Left renal pelvis (tissue), 4 donors: ENCODE results near the gene CAPN7. TPM values are rescaled to one million over a fixed set of nuclear protein-coding genes. Genes with fewer than 3 reads are reported as not detected.
A peak's percentile ranks its signal among the peaks of the same experiment; 100 is the strongest.

ENCODE experiments used
- DNase-seq, 4 donors: peaks; one replicate each; pipeline ENCODE4 v3.0.0-alpha.2; 2013; ENCODE audit warnings: low read depth in 4 of 4, low spot score in 3 of 4
- polyA plus RNA-seq, 4 donors: library from polyadenylated mRNA; unstranded; fragments of 120-200 nt; gene quantifications; one replicate each; pipeline ENCODE4 v1.2.1, GENCODE V29; 2013; ENCODE audit not compliant: insufficient read length in 4 of 4

Gene CAPN7
- polyA plus RNA-seq, 4 donors = 46.1 to 59.5 (median 53.5) TPM

DNA sequence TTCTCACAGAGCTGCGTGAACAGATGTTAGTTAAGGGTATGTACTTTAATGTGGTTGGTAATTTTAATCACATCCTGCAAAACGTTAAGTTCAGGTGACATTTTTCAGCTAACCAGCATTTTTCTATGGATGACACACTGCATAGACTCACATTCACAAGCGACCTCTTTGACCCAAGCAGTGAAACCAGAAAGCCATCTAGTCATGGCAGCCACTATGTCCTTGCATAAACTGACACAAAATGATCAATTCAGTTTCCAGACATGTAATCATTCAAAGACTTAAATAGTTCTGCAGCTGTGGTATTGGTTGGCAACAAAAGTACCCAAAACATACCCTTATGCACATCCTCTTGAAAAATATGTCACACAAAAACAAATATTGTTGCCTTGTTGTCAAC, 7.4 kb upstream of the CAPN7 start:
- no peak for DNase-seq

- no peak for DNase-seq
These were observed 6.4 kb upstream of the CAPN7 start for GRCh38 chr3:15199493-15200105.

DNA sequence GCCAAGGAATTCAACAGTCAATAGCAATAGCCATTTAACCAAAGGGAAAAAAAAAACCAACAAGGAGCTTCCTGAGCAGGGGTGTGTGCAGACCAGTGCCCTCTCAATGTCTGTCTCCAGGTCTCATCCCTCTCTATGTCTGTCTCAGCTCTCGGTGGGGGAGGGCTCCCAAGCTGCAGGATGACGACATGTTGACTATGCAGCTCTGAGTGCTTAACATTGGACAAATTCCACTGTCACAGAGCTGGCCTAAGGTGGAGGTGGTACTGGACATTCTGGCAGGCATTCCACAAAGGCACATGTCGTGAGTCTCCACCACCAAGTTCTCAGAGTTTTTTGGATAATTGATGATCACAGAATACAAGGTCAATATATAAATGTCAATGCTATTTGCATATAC, 2.0 kb upstream of the CAPN7 start:
- DNase-seq = no peak

GRCh38 chr3:15205482-15205933, 538 bp upstream of the CAPN7 start:
- DNase-seq = no peak

- DNase-seq = peak in 3 of 4 donors; percentile 36 to 46 (median 38)
These were observed 873 bp downstream of the CAPN7 start for GRCh38 chr3:15206662-15207576.

GRCh38 chr3:15207836-15208504, 1.9 kb downstream of the CAPN7 start:
- DNase-seq = no peak

GRCh38 chr3:15211937-15212336, 5.9 kb downstream of the CAPN7 start:
- DNase-seq = no peak

DNA sequence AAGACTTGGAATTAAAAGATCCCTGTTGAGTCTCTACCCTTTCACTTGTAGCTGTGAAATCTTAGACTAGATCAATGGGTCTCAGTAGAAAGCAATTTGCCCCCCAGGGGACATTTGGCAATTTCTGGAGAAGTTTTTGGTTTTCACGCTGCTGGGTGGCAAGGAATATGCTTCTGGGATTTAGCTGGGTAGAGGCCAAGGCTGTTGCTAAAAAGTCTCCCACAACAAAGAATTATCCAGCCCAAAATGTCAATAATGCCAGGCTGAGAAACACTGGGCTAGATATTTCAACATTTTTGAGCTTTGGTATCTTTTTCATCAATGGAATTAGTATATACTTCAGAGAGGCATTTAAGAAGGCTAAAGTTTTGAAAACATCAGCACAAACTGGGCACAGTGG, 8.7 kb downstream of the CAPN7 start:
- DNase-seq = no peak

DNA sequence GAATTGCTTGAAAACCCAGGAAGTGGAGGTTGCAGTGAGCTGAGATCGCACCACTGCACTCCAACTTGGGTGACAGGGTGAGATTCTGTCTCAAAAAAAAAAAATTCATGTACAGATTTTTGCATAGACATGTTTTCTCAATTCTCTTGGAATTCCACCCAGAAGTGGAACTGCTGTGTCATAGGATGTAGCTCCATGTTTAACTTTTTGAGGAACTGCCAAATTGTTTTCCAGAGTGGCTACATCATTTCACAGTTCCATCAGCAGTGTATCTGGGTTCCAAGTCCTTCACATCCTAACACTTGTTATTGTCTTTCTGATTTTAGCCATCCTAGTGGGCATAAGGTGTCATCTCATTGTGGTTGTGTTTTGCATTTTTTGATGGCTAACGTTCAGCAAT, 9.9 kb downstream of the CAPN7 start:
- no peak for DNase-seq

DNA sequence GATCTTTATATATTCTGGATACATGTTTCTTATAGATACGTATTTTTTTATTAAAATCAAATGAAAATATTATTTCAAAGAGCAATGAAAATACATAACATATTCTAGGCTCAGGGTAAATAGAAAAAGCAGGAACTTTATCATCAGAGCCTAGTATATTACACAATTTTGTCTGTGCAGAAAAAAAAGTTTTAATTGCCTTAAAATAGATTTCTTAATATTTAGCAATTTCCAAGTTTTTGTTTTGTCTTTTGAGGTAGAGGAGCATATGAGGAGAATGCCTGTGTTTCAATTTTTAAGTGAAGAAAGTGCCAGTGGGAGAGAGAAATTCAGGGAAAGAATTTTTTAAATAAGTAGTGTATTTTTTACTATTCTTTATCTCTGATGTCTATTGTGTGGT, 10.5 kb downstream of the CAPN7 start:
- no peak for DNase-seq

GRCh38 chr3:15217011-15217671, 11.1 kb downstream of the CAPN7 start:
- DNase-seq = no peak

GRCh38 chr3:15217841-15218267, 11.8 kb downstream of the CAPN7 start:
- DNase-seq = no peak

- no peak for DNase-seq
These were observed 12.6 kb downstream of the CAPN7 start for GRCh38 chr3:15218689-15219088.

GRCh38 chr3:15220056-15220455, 14.0 kb downstream of the CAPN7 start:
- no peak for DNase-seq

DNA sequence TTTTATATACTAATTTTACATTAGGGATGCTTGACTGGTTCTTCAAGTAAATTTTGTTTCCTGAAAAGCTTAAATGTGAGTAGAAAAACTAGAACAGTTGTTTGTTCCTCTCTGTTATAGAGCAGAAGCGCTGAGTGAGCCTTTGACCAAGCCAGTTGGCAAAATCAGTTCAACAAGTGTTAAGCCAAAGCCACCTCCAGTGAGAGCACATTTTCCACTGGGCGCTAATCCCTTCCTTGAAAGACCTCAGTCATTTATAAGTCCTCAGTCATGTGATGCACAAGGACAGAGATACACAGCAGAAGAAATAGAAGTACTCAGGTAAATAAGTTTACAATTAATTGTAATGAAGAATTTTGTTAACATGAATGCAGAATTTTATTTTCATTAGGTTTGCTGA, 14.6 kb downstream of the CAPN7 start:
- no peak for DNase-seq

DNA sequence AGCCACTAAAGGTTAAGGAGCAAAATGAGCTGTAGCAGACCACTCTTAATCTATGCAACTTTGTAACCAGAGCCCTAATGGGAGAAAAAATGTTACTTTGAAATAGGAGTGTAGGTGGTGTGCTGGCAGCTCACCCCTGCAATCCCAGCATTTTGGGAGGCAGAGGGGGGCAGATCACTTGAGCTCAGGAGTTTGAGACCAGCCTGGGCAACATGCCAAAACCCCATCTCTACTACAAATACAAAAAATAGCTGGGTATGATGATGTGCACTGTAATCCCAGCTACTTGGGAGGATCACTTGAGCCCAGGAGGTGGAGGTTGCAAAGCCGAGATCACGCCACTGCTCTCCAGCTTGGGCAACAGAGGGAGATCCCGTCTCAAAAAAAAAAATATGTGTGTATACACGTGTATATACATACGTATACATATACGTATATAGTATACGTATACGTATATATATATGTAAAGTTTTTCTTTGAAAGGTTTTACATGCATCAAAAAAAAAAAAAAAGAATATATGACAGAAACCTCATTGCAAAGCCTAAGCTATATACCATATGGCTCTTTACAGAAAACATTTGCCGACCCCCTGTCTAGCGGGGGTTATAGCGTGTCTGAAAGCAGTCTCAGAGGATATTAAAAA, 15.7 kb downstream of the CAPN7 start:
- no peak for DNase-seq

DNA sequence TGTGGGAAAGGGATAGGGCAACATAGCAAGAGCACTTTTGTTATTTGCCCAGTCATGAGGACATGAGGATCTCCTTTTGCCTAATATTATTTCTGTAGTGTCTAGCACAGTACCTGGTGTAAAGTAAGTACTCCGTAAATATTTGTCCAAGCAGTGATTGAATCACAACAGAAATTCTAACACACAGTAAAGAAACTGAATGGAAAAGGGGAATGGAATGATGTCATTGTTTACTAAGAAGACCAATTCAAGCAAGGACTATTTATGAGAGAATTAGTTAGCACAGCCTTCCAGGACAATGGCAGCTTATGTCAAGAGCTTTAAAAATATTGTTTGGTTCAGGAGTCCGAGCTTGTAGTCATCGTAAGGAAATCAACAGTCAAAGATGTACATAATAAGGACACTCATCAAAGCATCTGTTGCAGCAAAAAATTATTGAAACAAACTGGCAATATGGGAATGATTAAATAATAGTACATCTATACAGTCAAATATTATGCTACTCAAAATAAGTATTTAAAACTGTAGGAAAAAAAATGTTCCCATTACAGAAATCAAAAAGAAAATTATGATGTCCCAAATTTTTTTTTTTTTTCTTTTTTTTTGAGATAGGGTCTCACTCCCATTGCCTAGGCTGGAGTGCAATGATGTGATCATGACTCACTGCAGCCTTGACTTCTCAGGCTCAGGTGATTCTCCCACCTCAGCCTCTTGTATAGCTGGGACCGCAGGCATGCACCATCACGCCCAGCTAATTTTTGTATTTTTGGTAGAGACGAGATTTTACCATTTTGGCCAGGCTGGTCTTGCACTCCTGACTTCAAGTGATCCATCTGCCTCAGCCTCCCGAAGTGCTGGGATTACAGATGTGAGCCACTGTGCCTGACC, 17.9 kb downstream of the CAPN7 start:
- DNase-seq = no peak

GRCh38 chr3:15228147-15228546, 22.1 kb downstream of the CAPN7 start:
- DNase-seq = no peak

DNA sequence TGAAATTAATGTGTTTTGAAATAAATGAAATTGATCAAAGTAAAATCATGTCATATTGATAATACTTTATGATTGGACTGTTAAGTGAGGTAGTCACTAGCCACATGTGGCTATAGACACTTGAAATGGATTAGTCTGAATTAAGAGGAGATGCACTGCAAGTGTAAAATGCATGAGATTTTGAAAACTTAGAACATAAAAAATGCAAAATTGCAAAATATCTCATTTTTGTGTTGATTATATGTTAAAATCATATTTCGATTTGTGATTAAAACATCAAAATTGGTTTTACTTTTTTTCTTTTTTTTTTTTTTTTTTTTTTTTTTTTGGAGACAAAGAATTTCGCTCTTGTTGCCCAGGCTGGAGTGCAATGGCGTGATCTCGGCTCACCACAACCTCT, 23.2 kb downstream of the CAPN7 start:
- no peak for DNase-seq
